Caco-2 (cell line): ENCODE results near the gene IQGAP2. TPM values are rescaled to one million over a fixed set of nuclear protein-coding genes. Genes with fewer than 3 reads are reported as not detected.

Source experiments
- BruUV-seq: library from RNA; stranded (reverse); fragments of 400-500 nt; replicated peaks from 2 replicates; lab custom pipeline; 2021; lab: Mats Ljungman, UMichigan
- CTCF ChIA-PET: fragments of 300-600 bp; sonication (Branson Sonifier 250); formaldehyde crosslinking; loops from one replicate; lab custom pipeline; 2022; ENCODE audit warnings: antibody characterized with exemption; lab: Charles Lee
- POLR2A ChIA-PET: fragments of 300-600 bp; sonication (Branson Sonifier 250); formaldehyde crosslinking; loops from one replicate; lab custom pipeline; 2022; ENCODE audit warnings: antibody characterized with exemption; lab: Charles Lee
- DNase-seq, 2 experiments: peaks; one replicate each; pipeline versions ENCODE4 v3.0.0 to v3.0.0-alpha.2; 2020 to 2022
- H3K27me3 ChIP-seq: replicated peaks from 2 replicates; pipeline ENCODE4 v1.6.0; 2011; ENCODE audit warnings: low read length; ENCODE audit not compliant: control insufficient read depth, insufficient read depth
- H3K36me3 ChIP-seq: 2 replicates; pipeline ENCODE4 v1.5.1; 2011; ENCODE audit warnings: low read length; ENCODE audit not compliant: control insufficient read depth, insufficient read depth
- H3K4me1 ChIP-seq: fragments of 250-450 bp; sonication (Bioruptor Pico); 2 replicates; pipeline ENCODE4 v1.5.1; 2020; ENCODE audit warnings: mild to moderate bottlenecking
- H3K4me3 ChIP-seq: 2 replicates; pipeline ENCODE4 v1.5.1; 2011; ENCODE audit warnings: low read depth, mild to moderate bottlenecking, control low read depth, low read length
- H3K9me3 ChIP-seq: fragments of 250-450 bp; sonication (Bioruptor Pico); 2 replicates; pipeline ENCODE4 v1.5.1; 2020; ENCODE audit warnings: mild to moderate bottlenecking, moderate library complexity
- H3K27ac Mint-ChIP-seq: one replicate; pipeline ENCODE4 v1.8.0; 2022; ENCODE audit warnings: mixed read lengths; ENCODE audit not compliant: unreplicated experiment
- H3K27me3 Mint-ChIP-seq: one replicate; pipeline ENCODE4 v1.8.0; 2022; ENCODE audit warnings: mixed read lengths; ENCODE audit not compliant: insufficient read depth, unreplicated experiment
- H3K36me3 Mint-ChIP-seq: one replicate; pipeline ENCODE4 v1.8.0; 2022; ENCODE audit warnings: mild to moderate bottlenecking, mixed read lengths; ENCODE audit not compliant: insufficient read depth, unreplicated experiment
- H3K4me1 Mint-ChIP-seq: one replicate; pipeline ENCODE4 v1.8.0; 2022; ENCODE audit warnings: low read depth, mixed read lengths; ENCODE audit not compliant: unreplicated experiment
- H3K4me3 Mint-ChIP-seq: one replicate; pipeline ENCODE4 v1.8.0; 2022; ENCODE audit warnings: mild to moderate bottlenecking, moderate library complexity, mixed read lengths; ENCODE audit not compliant: unreplicated experiment
- H3K9me3 Mint-ChIP-seq: one replicate; pipeline ENCODE4 v1.8.0; 2022; ENCODE audit warnings: mixed read lengths; ENCODE audit not compliant: unreplicated experiment
- intact Hi-C: fragments of 100-400 bp; cut with micrococcal nuclease; formaldehyde crosslinking; loops from one replicate; pipeline ENCODE4 v1.10.0; 2022; ENCODE audit not compliant: unreplicated experiment
- total RNA-seq: library from RNA; stranded (reverse); gene quantifications from 2 replicates; pipeline ENCODE4 v1.2.3, GENCODE V29; 2022
- TF ChIP-seq, protein P1 (sequence below), 2 experiments: fragments of 200-600 bp in 1 of 2; IDR thresholded peaks; 1 replicate in 1 of 2; 2 replicates in 1 of 2; pipeline versions ENCODE4 v1.5.1 to v1.8.0; 2011 to 2022; ENCODE audit warnings: antibody characterized with exemption in 1 of 2, control low read depth in 1 of 2, inconsistent platforms in 1 of 2, low read depth in 1 of 2, low read length in 1 of 2, mild to moderate bottlenecking in 1 of 2, moderate library complexity in 1 of 2; ENCODE audit not compliant: insufficient read depth in 1 of 2, severe bottlenecking in 1 of 2, unreplicated experiment in 1 of 2

IQGAP2 gene
- total RNA-seq, 1 experiment from 2014 or later, result 89.4 TPM

DNA sequence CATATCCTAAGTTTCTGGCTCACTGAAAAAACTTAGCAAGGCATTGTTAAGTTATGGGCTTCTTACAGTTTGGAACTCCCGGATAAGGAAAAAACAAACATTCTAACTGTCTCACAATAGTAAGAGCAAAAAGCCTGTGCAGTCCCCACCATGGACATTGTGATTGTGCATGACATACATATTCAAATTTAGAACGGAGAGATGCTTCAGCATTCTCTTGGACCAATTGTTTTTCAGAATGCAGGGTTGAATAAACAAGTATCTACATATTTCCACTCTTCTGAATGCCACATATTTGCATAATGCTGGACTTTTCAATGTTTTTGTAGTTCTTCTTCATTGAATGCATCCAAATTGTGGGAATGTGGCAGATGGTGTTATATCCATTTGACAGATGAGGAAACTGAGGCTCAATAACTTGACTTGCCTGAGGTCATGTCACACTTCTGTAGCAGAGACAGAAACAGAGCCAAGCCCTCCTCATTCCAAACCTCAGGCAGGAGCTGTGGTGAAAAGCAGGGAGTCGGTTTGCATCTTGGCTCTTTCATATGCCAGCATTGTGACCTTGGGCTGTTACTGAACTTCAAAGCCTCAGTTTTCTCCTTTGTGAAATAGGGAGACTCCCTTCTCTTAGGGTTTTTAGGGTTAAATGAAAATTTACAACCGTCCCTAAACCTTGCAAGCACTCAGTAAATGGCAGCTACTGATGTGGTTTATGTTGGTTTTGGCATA, 95.1 kb downstream of the IQGAP2 start:
- ChIA-PET POLR2A (no interaction called here), CTCF (no interaction called here)
- Mint-ChIP-seq H3K27me3 (no peaks in the 10 kb centered on the region), H3K4me3 (no peak overlapping the region), H3K36me3 (peaks cover 5% of the 10 kb centered on the region), H3K4me1 (peaks cover 16% of the 10 kb centered on the region), H3K27ac (no peak overlapping the region), H3K9me3 (no peaks in the 10 kb centered on the region)
- no TSS peak for BruUV-seq
- TF ChIP-seq, protein P1, sequence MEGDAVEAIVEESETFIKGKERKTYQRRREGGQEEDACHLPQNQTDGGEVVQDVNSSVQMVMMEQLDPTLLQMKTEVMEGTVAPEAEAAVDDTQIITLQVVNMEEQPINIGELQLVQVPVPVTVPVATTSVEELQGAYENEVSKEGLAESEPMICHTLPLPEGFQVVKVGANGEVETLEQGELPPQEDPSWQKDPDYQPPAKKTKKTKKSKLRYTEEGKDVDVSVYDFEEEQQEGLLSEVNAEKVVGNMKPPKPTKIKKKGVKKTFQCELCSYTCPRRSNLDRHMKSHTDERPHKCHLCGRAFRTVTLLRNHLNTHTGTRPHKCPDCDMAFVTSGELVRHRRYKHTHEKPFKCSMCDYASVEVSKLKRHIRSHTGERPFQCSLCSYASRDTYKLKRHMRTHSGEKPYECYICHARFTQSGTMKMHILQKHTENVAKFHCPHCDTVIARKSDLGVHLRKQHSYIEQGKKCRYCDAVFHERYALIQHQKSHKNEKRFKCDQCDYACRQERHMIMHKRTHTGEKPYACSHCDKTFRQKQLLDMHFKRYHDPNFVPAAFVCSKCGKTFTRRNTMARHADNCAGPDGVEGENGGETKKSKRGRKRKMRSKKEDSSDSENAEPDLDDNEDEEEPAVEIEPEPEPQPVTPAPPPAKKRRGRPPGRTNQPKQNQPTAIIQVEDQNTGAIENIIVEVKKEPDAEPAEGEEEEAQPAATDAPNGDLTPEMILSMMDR (IDR thresholded peaks at IDR 0.05; ENCODE audit: insufficient read depth in 1 of 2, low read depth in 1 of 2, low read length in 1 of 2, severe bottlenecking in 1 of 2, unreplicated experiment in 1 of 2), result no peak
- intact Hi-C loops, result no loop called here
- Histone ChIP-seq H3K4me3 (no peak overlapping the region), H3K9me3 (no peaks in the 10 kb centered on the region), H3K27me3 (no peaks in the 10 kb centered on the region), H3K36me3 (no peaks in the 10 kb centered on the region; the same call in 1 of the 2 replicates), H3K4me1 (peaks cover 23% of the 10 kb centered on the region)
- no peak for DNase-seq

DNA sequence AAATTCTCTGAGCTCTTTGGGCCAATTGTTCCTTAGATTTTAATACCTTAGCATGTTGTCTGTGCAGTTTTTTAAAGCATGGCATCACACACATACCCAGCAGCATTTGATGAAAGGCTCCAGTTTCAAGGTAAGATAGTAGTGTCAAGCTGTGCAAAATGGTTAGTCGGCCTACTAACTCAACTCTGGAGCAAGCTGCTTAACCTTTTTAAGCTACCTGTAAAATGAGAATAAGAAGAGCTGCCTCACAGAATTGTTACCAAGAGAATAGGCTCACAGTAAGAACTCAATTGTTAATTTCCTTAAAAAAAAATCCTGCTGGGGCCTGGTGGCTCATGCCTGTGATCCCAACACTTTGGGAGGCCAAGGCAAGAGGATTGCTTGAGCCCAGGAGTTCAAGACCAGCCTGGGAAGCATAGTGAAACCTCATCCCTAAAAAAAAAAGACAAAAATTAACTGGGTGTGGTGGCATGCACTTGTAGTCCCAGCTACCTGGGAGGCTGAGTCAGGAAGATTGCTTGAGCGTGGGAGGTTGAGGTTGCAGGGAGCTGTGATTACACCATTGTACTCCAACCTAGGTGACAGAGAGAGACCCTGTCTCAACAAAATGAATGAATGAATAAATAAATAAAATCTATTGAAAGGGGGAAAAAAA, 96.5 kb downstream of the IQGAP2 start:
- CTCF ChIA-PET, result no interaction called here
- H3K4me3 ChIP-seq, result no peak overlapping the region
- no peaks in the 10 kb centered on the region; the same call in 1 of the 2 replicates for H3K36me3 ChIP-seq
- no peaks in the 10 kb centered on the region for H3K9me3 Mint-ChIP-seq
- H3K27me3 ChIP-seq, result no peaks in the 10 kb centered on the region
- peaks cover 14% of the 10 kb centered on the region; the same call in 1 of the 2 replicates for H3K4me1 ChIP-seq
- no peaks in the 10 kb centered on the region for H3K9me3 ChIP-seq
- H3K36me3 Mint-ChIP-seq, result peaks cover 1% of the 10 kb centered on the region
- H3K4me3 Mint-ChIP-seq, result no peak overlapping the region
- POLR2A ChIA-PET, result no interaction called here
- no peak overlapping the region for H3K27ac Mint-ChIP-seq
- no peak for DNase-seq
- BruUV-seq, result no TSS peak
- H3K4me1 Mint-ChIP-seq, result peaks cover 14% of the 10 kb centered on the region
- no peaks in the 10 kb centered on the region for H3K27me3 Mint-ChIP-seq
- intact Hi-C loops, result no loop called here
- TF ChIP-seq, protein P1 (IDR thresholded peaks at IDR 0.05; ENCODE audit: insufficient read depth in 1 of 2, low read depth in 1 of 2, low read length in 1 of 2, severe bottlenecking in 1 of 2, unreplicated experiment in 1 of 2), result no peak

DNA sequence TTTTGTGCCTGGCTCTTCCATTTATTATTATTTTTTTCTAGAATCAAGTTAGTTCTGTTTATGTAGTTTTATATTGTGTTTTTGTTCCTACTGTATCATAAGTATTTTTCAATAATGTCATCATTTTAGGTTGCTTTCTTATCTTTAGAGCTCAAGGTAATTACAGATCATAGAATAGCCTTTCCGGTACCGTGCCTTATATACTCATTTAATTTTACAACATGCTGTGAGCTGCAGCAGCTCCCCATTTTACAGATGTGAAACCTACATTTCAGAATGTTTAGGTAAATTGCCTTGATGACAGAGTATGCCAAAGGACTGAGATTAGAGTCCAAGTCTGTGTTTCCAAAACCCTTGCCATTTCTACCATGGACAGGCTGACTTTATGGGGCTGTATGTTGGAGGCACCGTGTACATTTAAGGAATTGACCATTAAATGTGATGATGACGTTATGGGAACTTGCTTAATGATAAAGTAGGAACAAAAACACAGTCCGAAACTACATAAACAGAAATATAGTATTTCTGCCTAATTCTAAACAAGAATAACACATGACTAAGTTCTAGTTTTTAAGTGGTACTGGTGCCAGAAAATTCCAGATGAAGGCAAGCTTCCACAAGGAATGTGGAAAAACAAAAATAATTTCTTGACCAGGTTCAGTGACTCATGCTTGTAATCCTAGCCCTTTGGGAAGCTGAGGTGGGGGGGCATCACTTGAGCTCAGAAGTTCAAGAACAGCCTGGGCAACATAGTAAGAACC, 97.7 kb downstream of the IQGAP2 start:
- no peak for DNase-seq
- H3K4me3 Mint-ChIP-seq, result no peak overlapping the region
- H3K27ac Mint-ChIP-seq, result no peak overlapping the region
- BruUV-seq, result no TSS peak
- TF ChIP-seq, protein P1 (IDR thresholded peaks at IDR 0.05; ENCODE audit: insufficient read depth in 1 of 2, low read depth in 1 of 2, low read length in 1 of 2, severe bottlenecking in 1 of 2, unreplicated experiment in 1 of 2), result no peak
- Histone ChIP-seq H3K36me3 (no peaks in the 10 kb centered on the region; the same call in 1 of the 2 replicates), H3K4me1 (peaks cover 10% of the 10 kb centered on the region; the same call in 1 of the 2 replicates), H3K27me3 (no peaks in the 10 kb centered on the region), H3K4me3 (no peak overlapping the region), H3K9me3 (no peaks in the 10 kb centered on the region)
- intact Hi-C loops, result no loop called here
- CTCF ChIA-PET, result no interaction called here
- H3K4me1 Mint-ChIP-seq, result peaks cover 25% of the 10 kb centered on the region
- POLR2A ChIA-PET, result no interaction called here
- no peaks in the 10 kb centered on the region for H3K9me3 Mint-ChIP-seq
- H3K27me3 Mint-ChIP-seq, result no peaks in the 10 kb centered on the region
- H3K36me3 Mint-ChIP-seq, result peaks cover 2% of the 10 kb centered on the region
